ENCODE data around the gene DNAJC16. TPM values are rescaled to one million over a fixed set of nuclear protein-coding genes. Genes with fewer than 3 reads are reported as not detected.

DNAJC16 gene
- total RNA-seq, 2 experiments from 2014 or later, result 12.2 to 12.8 TPM

- H3K9me3 Mint-ChIP-seq, result no peaks in the 10 kb centered on the region
- no peaks in the 10 kb centered on the region for H3K27me3 Mint-ChIP-seq
- H3K36me3 Mint-ChIP-seq, result peaks cover 27% of the 10 kb centered on the region
- DNase-seq, result no peak
- no peak overlapping the region for H3K4me3 Mint-ChIP-seq
- peak overlapping the region; percentile 9 for H3K27ac Mint-ChIP-seq
- H3K4me1 Mint-ChIP-seq, result peaks cover 69% of the 10 kb centered on the region
Measured at GRCh38 chr1:15624133-15624714, 97.6 kb downstream of the DNAJC16 start.

DNA sequence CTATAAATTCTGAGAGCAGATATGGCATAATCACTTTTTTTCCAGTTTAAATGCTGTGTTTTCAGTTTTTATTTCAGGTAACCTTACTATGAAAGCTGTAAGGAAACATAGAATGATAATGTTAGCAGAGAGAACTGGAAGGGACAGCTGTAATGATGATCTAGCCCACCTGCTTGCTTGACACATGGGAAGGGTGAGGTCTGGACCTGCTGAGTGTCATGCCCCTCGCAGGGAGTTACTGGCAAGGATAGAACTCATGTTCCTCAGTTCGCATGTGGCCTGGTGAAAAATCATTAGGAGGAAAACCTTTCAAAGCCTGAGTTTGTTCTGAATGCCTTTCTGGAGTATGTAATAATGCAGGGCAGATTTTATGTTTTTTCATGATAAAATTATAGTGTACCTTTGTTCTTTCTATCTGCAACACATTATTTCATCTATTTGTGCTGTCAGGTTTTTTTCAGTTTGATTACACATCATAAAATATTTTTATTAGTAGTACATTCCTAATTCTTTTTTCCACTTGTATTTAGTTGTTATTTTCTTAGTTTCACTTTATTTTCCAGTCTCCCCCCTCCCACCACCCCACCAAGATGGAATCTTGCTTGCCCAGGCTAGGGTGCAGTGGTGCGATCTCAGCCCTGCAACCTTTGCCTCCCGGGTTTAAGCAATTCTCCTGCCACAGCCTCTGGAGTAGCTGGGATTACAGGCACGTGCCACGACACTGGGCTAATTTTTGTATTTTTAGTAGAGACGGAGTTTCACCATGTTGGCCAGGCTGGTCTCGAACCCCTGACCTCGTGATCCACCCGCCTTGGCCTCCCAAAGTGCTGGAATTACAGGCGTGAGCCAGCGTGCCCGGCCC lies 98.6 kb downstream of the DNAJC16 start:
- H3K9me3 Mint-ChIP-seq, result no peaks in the 10 kb centered on the region
- peaks cover 64% of the 10 kb centered on the region for H3K4me1 Mint-ChIP-seq
- H3K36me3 Mint-ChIP-seq, result peaks cover 29% of the 10 kb centered on the region
- DNase-seq, result no peak
- H3K27me3 Mint-ChIP-seq, result no peaks in the 10 kb centered on the region
- H3K4me3 Mint-ChIP-seq, result no peak overlapping the region
- peak overlapping the region; percentile 70 for H3K27ac Mint-ChIP-seq

Other genes with a start within 250 kb of the DNAJC16 start
- 10 to 100 TPM; 45.6 to 46.2 TPM for gene EFHD2, start 117.0 kb upstream of the DNAJC16 start, total RNA-seq
- gene CTRC, start 88.4 kb upstream of the DNAJC16 start, total RNA-seq, result under 1 TPM in 1 of 2 experiments, not detected in 1; 0.30 TPM
- gene CELA2A, start 70.1 kb upstream of the DNAJC16 start, total RNA-seq, result not detected
- not detected for gene CELA2B, start 50.7 kb upstream of the DNAJC16 start, total RNA-seq
- gene CASP9, start 2.6 kb upstream of the DNAJC16 start, total RNA-seq, result 1 to 10 TPM; 6.5 to 9.1 TPM
- 10 to 100 TPM; 25.4 to 26.2 TPM for gene AGMAT, start 58.2 kb downstream of the DNAJC16 start, total RNA-seq
- gene DDI2, start 90.6 kb downstream of the DNAJC16 start, total RNA-seq, result 10 to 100 TPM; 45.4 to 45.9 TPM
- 10 to 100 TPM; 45.4 to 50.6 TPM for gene PLEKHM2, start 157.5 kb downstream of the DNAJC16 start, total RNA-seq
- gene SLC25A34, start 209.4 kb downstream of the DNAJC16 start, total RNA-seq, result under 1 TPM; 0.76 to 0.94 TPM
- gene TMEM82, start 215.7 kb downstream of the DNAJC16 start, total RNA-seq, result not detected
- gene FBLIM1, start 231.9 kb downstream of the DNAJC16 start, total RNA-seq, result not detected

All from activated naive CD8-positive, alpha-beta T cell treated with anti-CD3 and anti-CD28 coated beads for 36 hours (primary cell).